Smooth muscle cell (in vitro differentiated cells): ENCODE data around the gene SCIMP. TPM values are rescaled to one million over a fixed set of nuclear protein-coding genes. Genes with fewer than 3 reads are reported as not detected.

ENCODE experiments used
- DNase-seq: peaks from one replicate; lab custom pipeline; 2025; ENCODE audit not compliant: unreplicated experiment; lab: John Stamatoyannopoulos, UW
- H2AFZ ChIP-seq: fragments of 200-600 bp; sonication (generic); 2 replicates; pipeline ENCODE4 v1.6.0; 2016; ENCODE audit warnings: antibody characterized with exemption, low read depth, mild to moderate bottlenecking
- H3F3A ChIP-seq: fragments of 200-600 bp; sonication (generic); 2 replicates; pipeline ENCODE4 v1.6.0; 2017; ENCODE audit warnings: antibody characterized with exemption, low read depth
- H3K27ac ChIP-seq: fragments of 200-600 bp; sonication (generic); 2 replicates; pipeline ENCODE4 v1.5.1; 2016; ENCODE audit warnings: low read depth, mild to moderate bottlenecking
- H3K27me3 ChIP-seq: fragments of 200-600 bp; sonication (generic); 2 replicates; pipeline ENCODE4 v1.6.1; 2016; ENCODE audit warnings: low read depth, mild to moderate bottlenecking
- H3K36me3 ChIP-seq: fragments of 200-600 bp; sonication (generic); 2 replicates; pipeline ENCODE4 v1.5.1; 2016; ENCODE audit warnings: low read depth
- H3K4me1 ChIP-seq: fragments of 200-600 bp; sonication (generic); 2 replicates; pipeline ENCODE4 v1.5.1; 2016; ENCODE audit warnings: low read depth
- H3K4me2 ChIP-seq: fragments of 200-600 bp; sonication (generic); 2 replicates; pipeline ENCODE4 v1.6.0; 2016; ENCODE audit warnings: mild to moderate bottlenecking
- H3K4me3 ChIP-seq: fragments of 200-600 bp; sonication (generic); 2 replicates; pipeline ENCODE4 v1.5.1; 2016; ENCODE audit warnings: mild to moderate bottlenecking
- H3K79me2 ChIP-seq: fragments of 200-600 bp; sonication (generic); 2 replicates; pipeline ENCODE4 v1.6.0; 2016; ENCODE audit warnings: low read depth, mild to moderate bottlenecking
- H3K9ac ChIP-seq: fragments of 200-600 bp; sonication (generic); 2 replicates; pipeline ENCODE4 v1.6.0; 2016; ENCODE audit warnings: low read depth
- H3K9me3 ChIP-seq: fragments of 200-600 bp; sonication (generic); replicated peaks from 2 replicates; pipeline ENCODE4 v1.5.1; 2016; ENCODE audit warnings: low read depth
- H4K20me1 ChIP-seq: fragments of 200-600 bp; sonication (generic); 2 replicates; pipeline ENCODE4 v1.6.0; 2016; ENCODE audit warnings: low read depth
- WGBS: methylation state at CpG from one replicate; pipeline ENCODE4 v1.1.7; 2016; ENCODE audit warnings: low lambda C conversion rate; 5-methylcytosine and 5-hydroxymethylcytosine counted together
- polyA plus RNA-seq: library from polyadenylated mRNA; unstranded; fragments of >200 nt; fragmentation: Nextera tagmentation; extraction: Ambion mirVana; gene quantifications from 2 replicates; pipeline ENCODE4 v1.2.1, GENCODE V29; 2016
- total RNA-seq: library from RNA; depleted of rRNA; stranded (reverse); fragments of >200 nt; gene quantifications from 2 replicates; pipeline ENCODE4 v1.2.3, GENCODE V29; 2014
- TF ChIP-seq, protein P1 (sequence below): fragments of 200-600 bp; sonication (generic); IDR thresholded peaks from 2 replicates; pipeline ENCODE4 v1.5.1; 2017; ENCODE audit warnings: borderline replicate concordance, mild to moderate bottlenecking, antibody characterized with exemption; ENCODE audit not compliant: insufficient read depth, poor library complexity, severe bottlenecking

The SCIMP gene
- total and polyA plus RNA-seq, 2 experiments from 2014 or later = 0.07 TPM; not detected in 1

DNA sequence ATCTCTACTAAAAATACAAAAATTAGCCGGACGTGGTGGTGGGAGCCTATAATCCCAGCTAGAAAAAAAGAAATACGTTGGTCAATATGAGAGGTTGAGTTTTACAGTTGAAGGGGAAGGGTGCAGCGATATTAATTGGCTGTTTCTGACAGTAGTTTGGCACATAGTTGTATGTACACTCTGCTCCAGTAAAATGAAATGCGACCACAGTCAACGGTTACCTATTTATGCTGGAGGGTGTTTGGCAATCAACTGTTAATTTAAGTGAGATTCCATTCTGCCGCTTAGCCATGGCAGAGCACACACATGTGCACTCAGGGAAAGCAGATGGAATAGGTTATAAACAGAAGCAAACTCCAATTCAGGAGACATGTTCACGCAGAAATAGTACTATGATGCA, 33.6 kb downstream of the SCIMP start:
- Histone ChIP-seq H3K9me3 (no peaks in the 10 kb centered on the region), H3K79me2 (no peaks in the 10 kb centered on the region), H3K36me3 (no peaks in the 10 kb centered on the region), H3K4me2 (no peak overlapping the region), H3K4me3 (no peak overlapping the region), H4K20me1 (no peaks in the 10 kb centered on the region), H2AFZ (no peak overlapping the region), H3K27ac (no peak overlapping the region), H3F3A (no peaks in the 10 kb centered on the region), H3K9ac (no peak overlapping the region), H3K27me3 (no peaks in the 10 kb centered on the region), H3K4me1 (no peaks in the 10 kb centered on the region)
- TF ChIP-seq, protein P1, sequence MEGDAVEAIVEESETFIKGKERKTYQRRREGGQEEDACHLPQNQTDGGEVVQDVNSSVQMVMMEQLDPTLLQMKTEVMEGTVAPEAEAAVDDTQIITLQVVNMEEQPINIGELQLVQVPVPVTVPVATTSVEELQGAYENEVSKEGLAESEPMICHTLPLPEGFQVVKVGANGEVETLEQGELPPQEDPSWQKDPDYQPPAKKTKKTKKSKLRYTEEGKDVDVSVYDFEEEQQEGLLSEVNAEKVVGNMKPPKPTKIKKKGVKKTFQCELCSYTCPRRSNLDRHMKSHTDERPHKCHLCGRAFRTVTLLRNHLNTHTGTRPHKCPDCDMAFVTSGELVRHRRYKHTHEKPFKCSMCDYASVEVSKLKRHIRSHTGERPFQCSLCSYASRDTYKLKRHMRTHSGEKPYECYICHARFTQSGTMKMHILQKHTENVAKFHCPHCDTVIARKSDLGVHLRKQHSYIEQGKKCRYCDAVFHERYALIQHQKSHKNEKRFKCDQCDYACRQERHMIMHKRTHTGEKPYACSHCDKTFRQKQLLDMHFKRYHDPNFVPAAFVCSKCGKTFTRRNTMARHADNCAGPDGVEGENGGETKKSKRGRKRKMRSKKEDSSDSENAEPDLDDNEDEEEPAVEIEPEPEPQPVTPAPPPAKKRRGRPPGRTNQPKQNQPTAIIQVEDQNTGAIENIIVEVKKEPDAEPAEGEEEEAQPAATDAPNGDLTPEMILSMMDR = no peak
- WGBS = 96% methylated on average over 8 of the region's 8 CpGs
- DNase-seq = no peak

DNA sequence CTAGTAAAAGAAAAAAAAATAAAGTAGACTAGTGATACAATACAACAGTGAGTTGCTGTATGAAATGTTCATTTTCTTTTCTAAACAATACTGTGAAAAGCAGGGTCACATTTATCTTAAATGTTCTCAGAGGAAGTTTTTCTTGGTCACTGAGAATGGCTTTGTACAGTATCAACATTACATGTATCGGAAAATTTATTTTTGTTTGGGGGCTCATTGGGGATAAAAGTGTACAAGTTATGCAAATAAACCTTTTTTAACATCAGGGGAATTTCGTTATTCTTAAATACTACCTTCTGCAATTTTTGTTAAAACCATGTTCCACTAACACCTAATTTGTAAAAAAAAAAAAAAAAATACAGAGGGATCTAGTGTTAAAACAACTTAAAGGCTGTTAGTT, 34.3 kb downstream of the SCIMP start:
- no peak for DNase-seq
- no peaks in the 10 kb centered on the region for H4K20me1 ChIP-seq
- no peak overlapping the region for H3K9ac ChIP-seq
- H3K9me3 ChIP-seq = no peaks in the 10 kb centered on the region
- 43% methylated on average over 2 of the region's 2 CpGs for WGBS
- TF ChIP-seq, protein P1 = no peak
- H3K4me1 ChIP-seq = no peaks in the 10 kb centered on the region
- no peaks in the 10 kb centered on the region for H3F3A ChIP-seq
- H3K79me2 ChIP-seq = no peaks in the 10 kb centered on the region
- no peaks in the 10 kb centered on the region for H3K27me3 ChIP-seq
- no peak overlapping the region for H3K4me3 ChIP-seq
- H3K27ac ChIP-seq = no peak overlapping the region
- no peaks in the 10 kb centered on the region for H3K36me3 ChIP-seq
- H2AFZ ChIP-seq = no peak overlapping the region
- H3K4me2 ChIP-seq = no peak overlapping the region

DNA sequence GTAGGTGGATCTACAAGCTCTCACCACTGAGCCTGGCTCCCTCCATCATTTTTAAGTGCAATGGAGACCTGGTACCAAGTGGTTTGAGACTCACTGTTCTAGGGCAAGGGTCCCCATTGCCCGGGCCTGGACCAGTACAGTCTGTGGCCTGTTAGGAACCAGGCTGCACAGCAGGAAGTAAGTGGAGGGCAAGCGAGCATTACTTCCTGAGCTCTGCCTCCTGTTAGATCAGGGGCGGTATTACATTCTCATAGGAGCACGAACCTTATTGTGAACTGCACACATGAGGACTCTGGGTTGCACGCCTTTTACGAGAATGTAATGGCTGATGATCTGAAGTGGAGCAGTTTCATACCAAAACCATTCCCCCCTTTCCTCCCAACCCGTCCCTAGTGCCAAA, 36.2 kb downstream of the SCIMP start:
- Histone ChIP-seq H3F3A (no peaks in the 10 kb centered on the region), H3K4me1 (no peaks in the 10 kb centered on the region), H3K27me3 (no peaks in the 10 kb centered on the region), H3K79me2 (no peaks in the 10 kb centered on the region), H3K36me3 (no peaks in the 10 kb centered on the region), H3K4me2 (no peak overlapping the region), H3K9me3 (no peaks in the 10 kb centered on the region), H4K20me1 (no peaks in the 10 kb centered on the region), H3K4me3 (no peak overlapping the region), H3K27ac (no peak overlapping the region), H3K9ac (no peak overlapping the region), H2AFZ (no peak overlapping the region)
- TF ChIP-seq, protein P1 = no peak
- DNase-seq = no peak
- 89% methylated on average over 7 of the region's 7 CpGs for WGBS

DNA sequence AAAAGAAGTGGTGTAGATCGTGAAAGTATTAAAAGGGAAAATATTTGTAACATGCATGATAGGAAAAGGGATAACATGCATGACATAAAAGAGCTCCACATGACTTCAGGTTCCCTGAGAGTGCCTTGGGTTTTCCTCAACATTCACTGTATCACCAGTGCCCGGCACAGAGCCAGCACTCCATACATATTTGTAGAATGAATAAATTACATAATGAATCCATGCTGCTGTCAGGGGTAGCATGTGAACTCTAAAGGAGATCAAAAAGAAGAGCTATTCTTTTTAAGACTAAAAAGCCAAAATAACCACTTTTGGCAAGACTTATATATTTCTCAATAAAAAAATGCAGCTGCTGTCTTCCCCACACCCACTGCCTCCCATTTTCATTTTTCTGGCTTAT, 40.3 kb downstream of the SCIMP start:
- no peak overlapping the region for H3K9ac ChIP-seq
- H3K4me1 ChIP-seq = peaks cover 11% of the 10 kb centered on the region
- TF ChIP-seq, protein P1 = no peak
- H3F3A ChIP-seq = peaks cover 8% of the 10 kb centered on the region
- H3K79me2 ChIP-seq = peaks cover 17% of the 10 kb centered on the region
- 92% methylated on average over 2 of the region's 2 CpGs for WGBS
- H3K27ac ChIP-seq = no peak overlapping the region
- H3K4me3 ChIP-seq = no peak overlapping the region
- no peak overlapping the region for H2AFZ ChIP-seq
- H3K27me3 ChIP-seq = no peaks in the 10 kb centered on the region
- H3K36me3 ChIP-seq = peaks cover 9% of the 10 kb centered on the region
- H3K9me3 ChIP-seq = no peaks in the 10 kb centered on the region
- DNase-seq = no peak
- no peak overlapping the region for H3K4me2 ChIP-seq
- no peaks in the 10 kb centered on the region for H4K20me1 ChIP-seq
